Suprapubic skin (tissue), 4 donors: ENCODE measurements around the gene GPR25.

Experiments used
- CTCF ChIP-seq, 2 donors: fragments of 200-600 bp in 1 of 2; fragments of 450-650 bp in 1 of 2; sonication (generic) in 1 of 2; IDR thresholded peaks; one replicate each; pipeline ENCODE4 v1.5.1; 2016 to 2019; ENCODE audit warnings: antibody characterized with exemption in 2 of 2, mild to moderate bottlenecking in 1 of 2, moderate library complexity in 1 of 2
- EP300 ChIP-seq: sonication (generic); formaldehyde crosslinking; IDR thresholded peaks from one replicate; pipeline ENCODE4 v1.6.1; 2017; ENCODE audit warnings: antibody characterized with exemption
- POLR2A ChIP-seq, 2 donors: fragments of 450-650 bp; IDR thresholded peaks; one replicate each; pipeline ENCODE4 v1.6.1; 2017; ENCODE audit warnings: antibody characterized with exemption in 2 of 2, mild to moderate bottlenecking in 2 of 2, moderate library complexity in 2 of 2
- POLR2AphosphoS5 ChIP-seq, 3 donors: sonication (generic); formaldehyde crosslinking; IDR thresholded peaks; one replicate each; pipeline ENCODE4 v1.6.1; 2017; ENCODE audit warnings: antibody characterized with exemption in 3 of 3

GRCh38 chr1:200866521-200866920, 6.3 kb upstream of the GPR25 start:
- TF ChIP-seq CTCF (IDR thresholded peaks at IDR 0.05) (no peak), POLR2AphosphoS5 (IDR thresholded peaks at IDR 0.05) (no peak), POLR2A (IDR thresholded peaks at IDR 0.05) (no peak), EP300 (no peak)
